SJSA1 (cell line): ENCODE data around the gene ANKRD30BL. TPM values are rescaled to one million over a fixed set of nuclear protein-coding genes. Genes with fewer than 3 reads are reported as not detected.
A peak's percentile ranks its signal among the peaks of the same experiment; 100 is the strongest.
"Not testable (repeated sequence)": the region's sequence is repeated elsewhere in the genome, so short reads cannot be mapped to it uniquely, and the experiment has no call there.

ENCODE experiments used
- DNase-seq, 2 experiments: peaks; one replicate each; pipeline ENCODE4 v3.0.0-alpha.2; 2015 to 2020; ENCODE audit warnings: low spot score in 2 of 2, low read depth in 1 of 2
- H3K27ac ChIP-seq: fragments of 250-450 bp; sonication (Bioruptor Pico); 2 replicates; pipeline ENCODE4 v1.5.1; 2020; ENCODE audit warnings: mild to moderate bottlenecking, moderate library complexity
- H3K27me3 ChIP-seq: fragments of 250-450 bp; sonication (Bioruptor Pico); replicated peaks from 2 replicates; pipeline ENCODE4 v1.5.1; 2020; ENCODE audit warnings: mild to moderate bottlenecking, moderate library complexity
- H3K36me3 ChIP-seq: fragments of 250-450 bp; sonication (Bioruptor Pico); 2 replicates; pipeline ENCODE4 v1.5.1; 2020; ENCODE audit warnings: mild to moderate bottlenecking
- H3K4me1 ChIP-seq: fragments of 250-450 bp; sonication (Bioruptor Pico); replicated peaks from 2 replicates; pipeline ENCODE4 v1.6.1; 2021; ENCODE audit warnings: mild to moderate bottlenecking
- H3K4me3 ChIP-seq: fragments of 250-450 bp; sonication (Bioruptor Pico); 2 replicates; pipeline ENCODE4 v1.5.1; 2020; ENCODE audit warnings: mild to moderate bottlenecking
- H3K9me3 ChIP-seq: fragments of 250-450 bp; sonication (Bioruptor Pico); replicated peaks from 2 replicates; pipeline ENCODE4 v1.5.1; 2020; ENCODE audit warnings: mild to moderate bottlenecking
- total RNA-seq: library from RNA; depleted of rRNA; stranded (reverse); fragments of >200 nt; shearing (Covaris generic); gene quantifications from 2 replicates; pipeline ENCODE4 v1.2.3, GENCODE V29; 2014; rRNA removed

Gene ANKRD30BL, protein sequence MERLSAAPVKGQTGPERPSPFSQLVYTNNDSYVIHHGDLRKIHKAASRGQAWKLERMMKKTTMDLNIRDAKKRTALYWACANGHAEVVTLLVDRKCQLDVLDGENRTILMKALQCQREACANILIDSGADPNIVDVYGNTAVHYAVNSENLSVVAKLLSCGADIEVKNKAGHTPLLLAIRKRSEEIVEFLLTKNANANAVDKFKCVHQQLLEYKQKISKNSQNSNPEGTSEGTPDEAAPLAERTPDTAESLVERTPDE
- not detected in 2 replicates for total RNA-seq

DNA sequence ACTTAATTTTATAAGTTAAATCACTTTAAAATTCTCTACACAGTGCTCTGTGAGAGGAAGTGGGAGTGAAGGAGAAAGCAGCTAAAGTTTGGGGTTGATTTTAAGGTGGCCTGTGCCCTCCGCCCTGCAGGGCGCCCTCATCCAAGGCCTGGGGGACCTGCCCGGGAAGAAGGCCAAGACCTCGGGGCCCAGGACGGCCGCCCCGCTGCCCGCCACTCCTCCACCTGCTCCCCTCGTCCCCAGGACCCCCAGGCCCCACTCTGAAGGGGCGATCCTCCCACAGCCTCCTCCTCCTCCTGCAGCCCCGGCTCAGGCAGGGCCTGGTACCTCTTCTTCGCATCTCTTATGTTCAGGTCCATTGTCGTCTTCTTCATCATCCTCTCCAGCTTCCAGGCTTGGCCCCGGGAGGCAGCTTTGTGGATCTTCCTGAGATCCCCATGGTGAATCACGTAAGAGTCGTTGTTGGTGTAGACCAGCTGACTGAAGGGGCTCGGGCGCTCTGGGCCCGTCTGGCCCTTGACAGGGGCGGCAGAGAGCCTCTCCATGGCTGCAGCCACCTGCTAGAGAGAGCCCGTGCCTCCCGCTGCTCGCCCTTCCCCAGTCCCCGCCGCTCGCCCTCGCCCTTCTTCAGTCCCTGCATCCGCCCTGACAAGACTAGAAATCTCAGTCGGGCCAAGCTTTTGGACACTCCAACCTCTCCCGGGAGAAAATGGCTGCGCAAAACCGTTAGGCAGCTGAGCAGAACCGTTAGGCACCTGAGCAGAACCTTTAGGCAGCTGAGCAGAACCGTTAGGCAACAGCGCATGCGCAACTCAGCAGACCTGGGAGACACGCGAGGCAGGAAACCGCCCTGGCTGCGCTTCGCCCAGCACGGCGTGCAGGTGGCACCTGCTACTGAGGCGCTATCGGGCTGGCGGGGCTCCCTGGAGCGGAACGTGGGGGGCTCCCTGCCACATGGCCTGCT, at the start of gene ANKRD30BL:
Gene ANKRD30BL (minus strand): TSS at position 792 of the 964 bp plus-strand sequence. CDS start 247 bp downstream, at position 545.
- not testable (repeated sequence) for DNase-seq, H3K36me3 ChIP-seq, H3K27ac ChIP-seq, H3K9me3 ChIP-seq, H3K27me3 ChIP-seq, H3K4me3 ChIP-seq, H3K4me1 ChIP-seq

DNA sequence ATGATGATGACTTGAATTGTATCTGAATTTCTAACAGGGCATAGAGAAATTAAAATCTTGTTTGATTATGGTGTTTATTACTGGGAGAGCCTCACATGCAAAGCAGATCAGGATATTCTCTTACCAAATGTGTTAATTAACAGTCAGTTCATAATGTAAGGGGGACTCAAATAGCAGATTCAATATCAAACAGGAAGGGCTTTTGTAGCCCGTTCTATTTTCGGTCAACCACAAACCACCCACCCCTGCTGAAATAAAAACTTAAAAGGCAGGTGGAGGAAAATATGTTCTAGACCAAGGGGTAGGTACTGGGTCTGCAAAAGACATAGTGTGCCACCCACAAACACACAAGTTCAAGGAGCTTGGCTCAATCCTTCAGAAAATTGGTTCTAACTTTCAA, 41.1 kb upstream of the ANKRD30BL start:
- not testable (repeated sequence) for H3K4me3 ChIP-seq, H3K36me3 ChIP-seq, DNase-seq

DNA sequence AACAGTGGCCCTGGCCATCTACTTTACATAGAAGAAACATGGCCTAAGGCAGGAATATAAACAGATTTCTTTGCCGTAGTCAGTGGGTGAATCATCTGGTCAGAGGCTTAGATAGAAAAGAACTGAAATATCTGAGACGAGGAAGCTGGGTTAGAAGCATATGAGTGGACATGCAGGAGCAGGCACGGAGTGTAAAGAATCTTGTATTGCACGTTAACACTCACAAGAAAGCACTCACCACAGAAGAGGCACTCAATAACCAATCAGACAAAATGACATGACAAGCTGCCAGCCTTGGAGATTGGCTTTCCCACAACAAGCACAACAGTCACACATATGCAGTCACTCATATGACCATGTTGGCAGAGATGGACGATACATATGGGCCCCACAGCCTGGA, 31.1 kb upstream of the ANKRD30BL start:
- H3K27ac ChIP-seq, H3K27me3 ChIP-seq, H3K36me3 ChIP-seq, H3K4me1 ChIP-seq, DNase-seq, H3K4me3 ChIP-seq, H3K9me3 ChIP-seq: not testable (repeated sequence)

More for the DNA sequence above, 41.1 kb upstream of the ANKRD30BL start:
- H3K27ac ChIP-seq, H3K27me3 ChIP-seq, H3K9me3 ChIP-seq, H3K4me1 ChIP-seq: not testable (repeated sequence)

DNA sequence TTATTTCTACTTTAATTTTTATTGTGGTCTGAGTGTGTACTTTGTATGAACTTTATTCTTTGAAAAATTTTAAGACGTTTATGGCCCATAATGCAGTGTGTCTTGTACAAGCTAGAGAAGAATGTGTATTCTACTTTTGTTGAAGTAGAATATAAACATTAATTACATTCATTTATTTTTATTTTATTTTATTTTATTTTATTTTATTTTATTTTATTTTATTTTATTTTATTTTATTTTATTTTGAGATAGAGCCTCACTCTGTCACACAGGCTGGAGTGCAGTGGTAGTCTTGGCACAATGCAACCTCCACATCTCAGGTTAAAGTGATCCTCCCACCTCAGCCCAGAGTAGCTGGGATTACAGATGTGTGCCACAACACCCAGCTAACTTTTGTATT, 5.3 kb upstream of the ANKRD30BL start:
- H3K9me3 ChIP-seq, H3K27ac ChIP-seq, H3K4me1 ChIP-seq, H3K36me3 ChIP-seq, DNase-seq, H3K4me3 ChIP-seq, H3K27me3 ChIP-seq: not testable (repeated sequence)

DNA sequence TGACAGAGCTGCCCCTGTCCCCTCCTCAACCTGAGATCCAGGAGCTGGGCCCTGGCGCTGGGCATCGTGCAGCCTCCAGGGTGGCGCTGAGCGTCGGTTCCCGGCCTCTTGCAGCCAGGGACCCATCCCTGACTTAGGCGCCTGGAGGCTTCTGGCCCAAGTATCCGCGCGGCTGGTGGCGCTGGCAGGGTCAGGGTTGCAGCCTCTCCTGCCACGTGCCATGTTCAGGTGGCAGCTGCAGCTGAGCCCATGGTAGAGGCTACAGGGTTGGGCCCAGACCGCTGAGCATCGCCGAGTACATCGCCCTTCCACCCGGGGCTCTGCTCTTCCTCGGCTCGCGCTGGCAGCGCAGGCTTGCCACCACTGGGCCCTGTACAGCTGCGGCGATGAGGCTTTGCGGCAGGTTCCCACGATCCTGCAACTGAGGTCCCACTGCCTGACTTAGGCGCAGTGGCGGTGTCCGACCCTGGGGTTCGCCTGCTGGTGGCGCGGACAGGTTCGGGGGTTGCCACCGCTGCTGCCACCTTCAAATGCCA, 441 bp upstream of the ANKRD30BL start:
- not testable (repeated sequence) for H3K27ac ChIP-seq, H3K4me3 ChIP-seq, H3K9me3 ChIP-seq, H3K27me3 ChIP-seq, DNase-seq, H3K36me3 ChIP-seq, H3K4me1 ChIP-seq

DNA sequence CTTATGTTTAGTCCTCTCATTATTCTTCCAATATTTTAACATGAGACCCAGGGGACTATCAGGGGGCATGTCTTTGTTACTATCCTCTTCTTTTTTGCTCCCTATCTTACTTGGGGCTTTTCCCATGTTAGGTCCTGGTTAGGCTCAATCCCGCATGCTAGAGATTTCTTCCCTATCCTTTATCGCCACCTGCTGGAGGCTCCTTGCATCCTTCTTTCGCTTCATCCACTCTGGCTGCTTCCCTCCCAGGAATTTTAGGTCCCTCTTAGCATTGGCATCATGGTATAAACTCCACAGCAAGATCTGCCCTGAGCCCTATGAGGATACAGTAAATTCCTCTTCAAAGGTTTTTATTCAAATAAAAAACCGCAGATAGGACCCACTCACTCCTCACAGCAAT, 15.0 kb downstream of the ANKRD30BL start:
- peak; percentile 14 to 55 for DNase-seq
- not testable (repeated sequence) for H3K9me3 ChIP-seq, H3K4me1 ChIP-seq, H3K4me3 ChIP-seq, H3K27ac ChIP-seq, H3K27me3 ChIP-seq, H3K36me3 ChIP-seq
